A549 (cell line): Measurements from ENCODE around the gene KCTD6. TPM values are rescaled to one million over a fixed set of nuclear protein-coding genes. Genes with fewer than 3 reads are reported as not detected.

Source experiments
- ATAC-seq, 2 experiments: fragments of 200-7000 bp in 1 of 2; fragments of >200 bp in 1 of 2; cut with Nextera tagmentation in 1 of 2; cut with Tn5 transposase in 1 of 2; 3 replicates each; pipeline versions ENCODE4 v1.8.0 to v1.9.1; 2018 to 2020; ENCODE audit warnings: mild to moderate bottlenecking in 1 of 2, moderate library complexity in 1 of 2
- CTCF ChIA-PET: fragments of 300-600 bp; sonication (Branson Sonifier 250); formaldehyde crosslinking; extraction: SDS; loops from one replicate; lab custom pipeline; 2021; ENCODE audit warnings: antibody characterized with exemption, inconsistent platforms; lab: Yijun Ruan, JAX
- POLR2A ChIA-PET: fragments of 350-600 bp; formaldehyde crosslinking; extraction: SDS; loops from one replicate; lab custom pipeline; 2021; ENCODE audit warnings: antibody characterized with exemption, inconsistent platforms; lab: Yijun Ruan, JAX
- DNase-seq, 2 experiments: peaks; one replicate each; pipeline versions ENCODE4 v3.0.0 to v3.0.0-alpha.2; 2011 to 2016; ENCODE audit warnings: low read depth in 1 of 2, low spot score in 1 of 2
- FAIRE-seq: peaks from 2 replicates; lab custom pipeline; 2011; peaks lifted over from hg19 to GRCh38; lab: Jason Lieb, UNC
- H3K27ac ChIP-seq, 2 experiments: fragments of >200 bp; sonication (Bioruptor Twin); formaldehyde crosslinking; 3 replicates each; pipeline ENCODE4 v1.5.1; 2016 to 2017
- H3K4me1 ChIP-seq: fragments of >200 bp; sonication (Bioruptor Twin); formaldehyde crosslinking; 3 replicates; pipeline ENCODE4 v1.6.1; 2016
- H3K4me2 ChIP-seq: fragments of >200 bp; sonication (Bioruptor Twin); formaldehyde crosslinking; 3 replicates; pipeline ENCODE4 v1.6.1; 2016
- H3K4me3 ChIP-seq: fragments of >200 bp; sonication (Bioruptor Twin); formaldehyde crosslinking; 3 replicates; pipeline ENCODE4 v1.5.1; 2016
- H3K9me3 ChIP-seq: fragments of >200 bp; sonication (Bioruptor Twin); formaldehyde crosslinking; 3 replicates; pipeline ENCODE4 v1.6.1; 2016
- CBX2 ChIP-seq: fragments of 200-600 bp; sonication (generic); IDR thresholded peaks from 2 replicates; pipeline ENCODE4 v1.6.1; 2016; ENCODE audit warnings: low read depth, mild to moderate bottlenecking, borderline replicate concordance
- CTCF ChIP-seq: fragments of >200 bp; sonication (Bioruptor Twin); formaldehyde crosslinking; IDR thresholded peaks from 3 replicates; pipeline ENCODE4 v1.5.1; 2016
- EHF ChIP-seq: fragments of 250-450 bp; sonication (Bioruptor Pico); IDR thresholded peaks from 2 replicates; pipeline ENCODE4 v1.5.0; 2020; ENCODE audit warnings: mild to moderate bottlenecking
- ESRRA ChIP-seq: fragments of 150-350 bp; IDR thresholded peaks from 2 replicates; pipeline ENCODE4 v1.6.1; 2014; ENCODE audit warnings: mild to moderate bottlenecking, low read length, borderline replicate concordance
- FOSL2 ChIP-seq, 2 experiments: fragments of 450-650 bp in 1 of 2; fragments of >200 bp in 1 of 2; sonication (Bioruptor Twin) in 1 of 2; formaldehyde crosslinking; IDR thresholded peaks; 2 replicates each; pipeline versions ENCODE4 v1.5.0 to v1.6.1; 2016 to 2020; ENCODE audit warnings: mild to moderate bottlenecking in 1 of 2, moderate library complexity in 1 of 2
- HDAC2 ChIP-seq: fragments of 200-600 bp; sonication (generic); IDR thresholded peaks from 2 replicates; pipeline ENCODE4 v1.6.1; 2016
- HEYL ChIP-seq: fragments of 250-450 bp; sonication (Bioruptor Pico); IDR thresholded peaks from 2 replicates; pipeline ENCODE4 v1.8.0; 2021; ENCODE audit warnings: mild to moderate bottlenecking, moderate library complexity
- HOXA7 ChIP-seq: fragments of 250-450 bp; sonication (Bioruptor Pico); IDR thresholded peaks from 2 replicates; pipeline ENCODE4 v1.5.0; 2020; ENCODE audit warnings: mild to moderate bottlenecking, moderate library complexity
- HOXB13 ChIP-seq: fragments of 250-450 bp; sonication (Bioruptor Pico); IDR thresholded peaks from 2 replicates; pipeline ENCODE4 v1.5.0; 2020; ENCODE audit warnings: low read depth, mild to moderate bottlenecking, moderate library complexity
- HOXB5 ChIP-seq: fragments of 250-450 bp; sonication (Bioruptor Pico); IDR thresholded peaks from 2 replicates; pipeline ENCODE4 v1.5.0; 2020; ENCODE audit warnings: mild to moderate bottlenecking, moderate library complexity
- KDM5A ChIP-seq: fragments of 200-600 bp; sonication (generic); IDR thresholded peaks from 2 replicates; pipeline ENCODE4 v1.6.1; 2016; ENCODE audit warnings: antibody characterized with exemption, mild to moderate bottlenecking
- MAFK ChIP-seq: fragments of 450-650 bp; IDR thresholded peaks from 2 replicates; pipeline ENCODE4 v1.6.1; 2014; ENCODE audit not compliant: partially characterized antibody
- MAX ChIP-seq: IDR thresholded peaks from 2 replicates; pipeline ENCODE4 v1.6.1; 2012
- MYC ChIP-seq: IDR thresholded peaks from 2 replicates; pipeline ENCODE4 v1.6.1; 2012; ENCODE audit warnings: mild to moderate bottlenecking, inconsistent platforms, low read length, improper control_type of control experiment, borderline replicate concordance
- NR3C1 ChIP-seq: fragments of >200 bp; sonication (Bioruptor Twin); formaldehyde crosslinking; IDR thresholded peaks from 3 replicates; pipeline ENCODE4 v1.6.1; 2017
- PBX3 ChIP-seq: IDR thresholded peaks from 2 replicates; pipeline ENCODE4 v1.6.1; 2012
- POLR2AphosphoS2 ChIP-seq: conservative IDR thresholded peaks from 2 replicates; pipeline ENCODE4 v1.6.1; 2012; ENCODE audit warnings: low read length, improper control_type of control experiment, inconsistent platforms
- RARB ChIP-seq: fragments of 250-450 bp; sonication (Bioruptor Pico); IDR thresholded peaks from 2 replicates; pipeline ENCODE4 v1.8.0; 2021; ENCODE audit warnings: mild to moderate bottlenecking, moderate library complexity
- RNF2 ChIP-seq: fragments of 200-600 bp; sonication (generic); IDR thresholded peaks from 2 replicates; pipeline ENCODE4 v1.6.1; 2016; ENCODE audit warnings: low read depth, mild to moderate bottlenecking, antibody characterized with exemption, moderate library complexity, borderline replicate concordance
- SMC3 ChIP-seq: fragments of >200 bp; sonication (Bioruptor Twin); formaldehyde crosslinking; IDR thresholded peaks from 3 replicates; pipeline ENCODE4 v1.6.1; 2018; ENCODE audit warnings: inconsistent platforms
- SREBF2 ChIP-seq: fragments of 450-650 bp; IDR thresholded peaks from 2 replicates; pipeline ENCODE4 v1.6.1; 2014; ENCODE audit warnings: mild to moderate bottlenecking, moderate library complexity
- TP53 ChIP-seq: fragments of 250-450 bp; sonication (Bioruptor Pico); IDR thresholded peaks from 2 replicates; pipeline ENCODE4 v1.5.0; 2021; ENCODE audit warnings: mild to moderate bottlenecking, moderate library complexity
- WGBS: methylation state at CpG from one replicate; pipeline ENCODE4 v1.1.6; 2017; ENCODE audit errors: missing lambda C conversion rate; 5-methylcytosine and 5-hydroxymethylcytosine counted together
- polyA plus RNA-seq, 4 experiments: library from polyadenylated mRNA; depleted of rRNA in 3 of 4; stranded (reverse); fragments of >200 nt; fragmentation: RNase III in 1 of 4; extraction: RNeasy Plus Mini Kit Qiagen cat#74134 plus additional on column Dnase treatment in 1 of 4; gene quantifications; 2 replicates in 3 of 4; 3 replicates in 1 of 4; pipeline ENCODE4 v1.2.3, GENCODE V29; 2011 to 2017
- TF ChIP-seq, protein P1 (sequence below): IDR thresholded peaks from 2 replicates; pipeline ENCODE4 v1.6.1; 2012; ENCODE audit warnings: low read depth, borderline replicate concordance

KCTD6 gene
- polyA plus RNA-seq, 2 of the 4 experiments (the other 2 are of a cell fraction): 8.1 to 24.4 TPM

GRCh38 chr3:58485801-58486435 lies 6.0 kb upstream of the KCTD6 start:
- no peak for ATAC-seq

DNA sequence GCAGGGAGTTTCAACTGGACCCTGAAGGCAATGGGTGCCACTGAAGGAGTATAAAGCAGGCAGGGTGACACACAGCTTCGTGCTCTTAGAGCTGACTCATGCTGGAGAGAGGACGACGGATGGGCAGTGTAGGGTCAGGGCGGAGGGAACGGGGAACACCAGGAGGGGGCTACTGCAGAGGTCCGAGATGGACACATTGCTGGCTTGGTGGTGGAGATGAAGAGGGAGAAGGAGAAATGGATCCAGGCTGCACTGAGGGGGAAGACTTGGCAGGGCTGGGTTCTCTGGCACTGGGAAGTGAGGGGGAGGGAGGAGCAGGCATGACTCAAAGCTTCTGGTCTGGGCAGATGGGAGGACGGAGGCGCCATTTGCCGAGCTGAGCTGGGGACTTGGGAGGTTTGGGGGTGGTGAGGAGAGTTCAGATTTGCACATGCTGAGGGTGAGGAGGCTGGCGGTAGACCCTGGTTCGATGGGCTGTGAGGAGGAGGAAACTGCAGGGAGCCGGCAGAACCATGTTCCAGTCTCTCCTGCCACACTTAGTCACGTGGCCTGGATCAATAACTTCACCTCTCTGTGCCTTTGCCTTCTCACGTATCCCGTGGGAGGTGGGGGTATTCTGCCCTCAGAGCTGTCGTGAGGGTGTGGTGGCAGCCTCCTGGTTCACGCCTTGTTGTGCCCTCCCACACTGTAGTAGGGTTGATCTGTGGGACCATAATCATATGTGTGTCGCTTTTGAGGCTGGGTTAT lies 4.6 kb upstream of the KCTD6 start:
- ChIA-PET CTCF (interaction anchor here (1.1 to 3.7 kb wide), 4 partner anchors 16 to 166 kb away, joined by 3 to 18 read pairs (median 4); no protein-coding TSS in a partner anchor), POLR2A (interaction anchor here (1.0 to 1.1 kb wide), 2 partner anchors 16 to 54 kb away, joined by 4 read pairs; partner anchors contain the start of gene PDHB)
- H3K4me3 ChIP-seq: no peak overlapping the region
- peak overlapping the region; percentile 77 to 78 for H3K27ac ChIP-seq
- H3K4me2 ChIP-seq: peak overlapping the region; percentile 64
- no peak for TF ChIP-seq POLR2AphosphoS2
- TF ChIP-seq HOXB5 (CRISPR knock-in tag): 0 out of 2 replicates have a peak, but pooled peaks have one; percentile 35
- no peak for TF ChIP-seq FOSL2 (IDR thresholded peaks at IDR 0.05)
- peak; percentile 32; the same call in 1 of the 2 replicates for TF ChIP-seq FOSL2 (CRISPR knock-in tag; IDR thresholded peaks at IDR 0.05)
- peak; percentile 83 for TF ChIP-seq MAX
- TF ChIP-seq NR3C1: no peak
- peak; percentile 22 for TF ChIP-seq MAFK
- no peak for TF ChIP-seq CTCF
- no peak for TF ChIP-seq ESRRA
- TF ChIP-seq, protein P1, sequence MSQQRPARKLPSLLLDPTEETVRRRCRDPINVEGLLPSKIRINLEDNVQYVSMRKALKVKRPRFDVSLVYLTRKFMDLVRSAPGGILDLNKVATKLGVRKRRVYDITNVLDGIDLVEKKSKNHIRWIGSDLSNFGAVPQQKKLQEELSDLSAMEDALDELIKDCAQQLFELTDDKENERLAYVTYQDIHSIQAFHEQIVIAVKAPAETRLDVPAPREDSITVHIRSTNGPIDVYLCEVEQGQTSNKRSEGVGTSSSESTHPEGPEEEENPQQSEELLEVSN: peak; percentile 66; the same call in 1 of the 2 replicates
- H3K4me1 ChIP-seq: peaks cover 24% of the 10 kb centered on the region
- 57% methylated on average over 18 of the region's 18 CpGs for WGBS
- DNase-seq (peak in 1 of 2 experiments; percentile 31), FAIRE-seq (no peak), ATAC-seq (peak; percentile 47 to 56; a peak in 3 of 6 replicates)
- no peaks in the 10 kb centered on the region for H3K9me3 ChIP-seq

More at GRCh38 chr3:58485801-58486435, 6.0 kb upstream of the KCTD6 start:
- ChIA-PET CTCF (interaction anchor here (3.7 kb wide), 1 partner anchor 21 kb away, joined by 18 read pairs; no protein-coding TSS in a partner anchor), POLR2A (interaction anchor here (1.0 kb wide), 1 partner anchor 53 kb away, joined by 4 read pairs; the partner anchor contains the start of gene PDHB)
- H3K9me3 ChIP-seq: no peaks in the 10 kb centered on the region
- no peak for DNase-seq
- H3K4me3 ChIP-seq: no peak overlapping the region
- peaks cover 20% of the 10 kb centered on the region for H3K4me1 ChIP-seq
- FAIRE-seq: no peak
- no peak for TF ChIP-seq RNF2
- TF ChIP-seq RARB (CRISPR knock-in tag): no peak
- no peak for TF ChIP-seq KDM5A
- no peak for TF ChIP-seq HDAC2
- no peak for TF ChIP-seq EHF (CRISPR knock-in tag)
- no peak for TF ChIP-seq TP53 (CRISPR knock-in tag)
- no peak for TF ChIP-seq MYC
- TF ChIP-seq CTCF: no peak
- no peak for TF ChIP-seq SMC3
- no peak for TF ChIP-seq SREBF2
- no peak for TF ChIP-seq NR3C1
- no peak for TF ChIP-seq HOXB5 (CRISPR knock-in tag)
- TF ChIP-seq CBX2: no peak
- TF ChIP-seq HEYL: no peak
- no peak for TF ChIP-seq HOXA7 (CRISPR knock-in tag)
- no peak for TF ChIP-seq PBX3
- TF ChIP-seq HOXB13 (CRISPR knock-in tag): no peak
- H3K4me2 ChIP-seq: no peak overlapping the region
- peak overlapping the region in 1 of 2 experiments; percentile 38; a peak in 2 of 6 replicates for H3K27ac ChIP-seq
- WGBS: 91% methylated on average over 6 of the region's 6 CpGs
